AG08395 (cell line): Measurements from ENCODE around the gene SH2D7.

Source experiments
- DNase-seq: peaks from one replicate; pipeline ENCODE4 v3.0.0; 2012; ENCODE audit warnings: mixed read lengths, low spot score

SH2D7 gene

DNA sequence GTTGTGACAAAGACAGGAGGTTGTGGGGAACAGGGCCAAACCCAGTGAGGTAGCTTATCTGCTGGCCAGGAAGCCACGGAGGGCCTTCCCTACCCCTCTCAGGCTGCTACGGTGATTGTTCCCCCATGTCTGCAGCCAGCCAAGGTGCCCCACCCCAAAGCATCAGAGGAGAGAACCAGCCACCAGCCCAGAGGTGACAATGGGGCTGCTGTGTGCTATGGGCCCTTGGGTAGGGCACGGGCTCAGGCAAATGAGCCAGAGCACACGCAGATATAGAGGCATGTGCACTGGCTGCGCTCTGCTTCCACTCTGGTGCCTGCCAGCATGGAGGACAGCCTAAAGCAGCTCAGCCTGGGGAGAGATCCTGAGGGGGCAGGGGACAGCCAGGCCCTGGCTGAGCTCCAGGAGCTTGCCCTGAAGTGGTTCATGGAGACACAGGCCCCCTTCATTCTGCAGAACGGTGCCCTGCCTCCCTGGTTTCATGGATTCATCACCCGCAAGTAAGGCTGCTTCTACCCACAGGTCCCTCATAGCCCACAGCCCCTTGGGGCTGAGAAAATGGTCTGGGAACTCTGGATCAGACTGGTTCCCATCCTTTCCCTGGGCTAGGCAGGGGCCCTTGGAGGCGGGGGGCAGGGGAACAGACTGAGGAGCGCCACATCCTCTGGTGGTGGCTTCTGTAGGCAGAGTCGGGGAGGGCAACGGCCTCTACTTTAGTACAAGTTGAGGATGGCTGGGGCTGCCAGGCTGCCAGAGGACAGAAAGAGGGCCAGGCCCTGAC lies at the start of gene SH2D7:
Gene SH2D7, plus strand, starts transcription at position 301 of the 781 bp plus-strand sequence. Its CDS starts 24 bp downstream, at position 325.
- no peak for DNase-seq

- no peak for DNase-seq
These were observed 47.8 kb upstream of the SH2D7 start for GRCh38 chr15:78044407-78045155.

- DNase-seq, result no peak
These were observed 47.2 kb upstream of the SH2D7 start for GRCh38 chr15:78045189-78045588.

- no peak for DNase-seq
These were observed 45.5 kb upstream of the SH2D7 start for GRCh38 chr15:78046796-78047341.

DNA sequence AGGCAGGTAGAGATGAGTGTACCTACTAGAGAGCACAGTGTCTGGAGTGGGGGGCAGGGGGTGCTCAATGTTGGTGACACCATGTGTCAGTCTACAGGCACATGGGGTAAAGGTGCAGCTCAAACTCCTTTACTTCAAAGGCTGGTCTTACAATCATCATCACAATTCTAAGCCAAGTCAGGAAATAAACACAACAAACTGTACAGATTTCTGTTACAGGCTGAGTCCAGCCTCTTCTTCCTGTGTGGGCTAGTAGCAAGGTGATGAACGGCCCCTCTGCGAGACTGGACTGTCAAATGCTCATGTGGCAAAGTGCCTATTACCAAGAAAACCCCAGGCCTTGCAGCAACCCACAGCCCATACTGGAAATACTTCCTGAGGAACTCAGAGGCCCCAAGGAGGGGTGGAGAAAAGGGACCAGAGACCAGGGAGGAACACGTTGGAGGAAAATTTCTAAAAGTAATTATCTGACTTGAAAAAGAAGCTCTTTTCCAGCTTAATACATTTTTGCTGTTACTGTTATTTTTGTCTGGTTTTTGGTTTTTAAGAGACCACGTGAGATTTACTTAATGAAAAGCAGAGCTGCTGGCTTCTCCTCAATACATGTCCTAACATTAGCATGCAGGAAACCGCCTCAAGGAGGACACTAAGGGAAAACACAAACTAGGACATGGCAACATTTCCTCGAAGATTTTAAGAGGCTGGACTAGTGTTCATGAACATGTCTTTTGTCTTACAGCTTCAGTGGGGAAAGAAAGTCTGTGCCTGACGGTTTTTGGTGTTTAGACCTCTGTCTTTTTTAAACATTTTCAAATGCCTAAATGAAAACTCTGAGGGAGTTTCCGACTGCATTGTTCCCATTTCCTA lies 44.4 kb upstream of the SH2D7 start:
- peak; percentile 56 for DNase-seq

GRCh38 chr15:78048628-78048920 lies 43.8 kb upstream of the SH2D7 start:
- no peak for DNase-seq

GRCh38 chr15:78049691-78050440 lies 42.5 kb upstream of the SH2D7 start:
- peak; percentile 71 for DNase-seq

GRCh38 chr15:78050441-78050809 lies 41.9 kb upstream of the SH2D7 start:
- DNase-seq, result no peak

GRCh38 chr15:78050826-78051225 lies 41.5 kb upstream of the SH2D7 start:
- DNase-seq, result no peak

- no peak for DNase-seq
These were observed 40.8 kb upstream of the SH2D7 start for GRCh38 chr15:78051596-78051995.

- DNase-seq, result no peak
These were observed 40.4 kb upstream of the SH2D7 start for GRCh38 chr15:78052001-78052401.

DNA sequence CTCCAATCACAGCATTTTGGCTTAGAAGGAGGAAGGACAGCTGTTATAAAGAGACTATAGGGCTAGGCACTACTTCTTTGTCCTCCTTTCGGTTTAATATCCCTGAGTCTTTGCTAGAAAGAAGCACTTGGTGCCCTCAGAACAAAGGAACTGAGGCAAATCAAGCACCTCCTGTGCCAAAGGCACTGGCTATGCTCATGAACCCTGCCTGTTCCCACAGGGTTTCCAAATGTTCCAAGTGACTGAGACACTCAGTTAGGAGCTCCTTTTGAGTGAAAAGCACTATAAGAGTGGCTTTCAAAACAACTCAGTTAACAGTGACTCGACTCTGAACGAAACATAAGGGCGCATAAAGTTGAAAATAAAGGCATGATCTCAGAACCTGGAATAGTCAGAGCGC lies 39.8 kb upstream of the SH2D7 start:
- DNase-seq, result no peak

- DNase-seq, result no peak
These were observed 37.8 kb upstream of the SH2D7 start for GRCh38 chr15:78054518-78054917.

GRCh38 chr15:78054966-78055365 lies 37.4 kb upstream of the SH2D7 start:
- DNase-seq, result no peak

GRCh38 chr15:78055919-78056713 lies 36.2 kb upstream of the SH2D7 start:
- DNase-seq, result peak; percentile 53

GRCh38 chr15:78056714-78057269 lies 35.6 kb upstream of the SH2D7 start:
- DNase-seq, result no peak

DNA sequence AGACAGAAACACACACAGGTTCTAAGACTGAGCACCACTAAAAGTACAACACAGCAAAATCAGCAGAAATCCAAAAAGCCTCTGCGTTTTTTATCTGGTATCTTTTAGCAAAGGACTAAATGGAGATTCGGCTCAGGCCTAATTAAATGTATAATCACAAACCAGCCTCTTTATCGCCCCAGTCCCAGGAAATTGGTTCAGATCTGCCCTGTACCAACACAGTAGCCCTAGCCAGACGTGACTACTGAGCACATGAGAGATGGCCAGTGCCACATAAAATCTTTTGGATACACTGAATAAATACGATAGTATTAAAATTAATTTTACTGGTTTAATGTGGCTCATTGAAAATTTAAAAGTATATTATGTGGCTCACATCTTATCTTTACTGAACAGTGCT lies 34.6 kb upstream of the SH2D7 start:
- no peak for DNase-seq

DNA sequence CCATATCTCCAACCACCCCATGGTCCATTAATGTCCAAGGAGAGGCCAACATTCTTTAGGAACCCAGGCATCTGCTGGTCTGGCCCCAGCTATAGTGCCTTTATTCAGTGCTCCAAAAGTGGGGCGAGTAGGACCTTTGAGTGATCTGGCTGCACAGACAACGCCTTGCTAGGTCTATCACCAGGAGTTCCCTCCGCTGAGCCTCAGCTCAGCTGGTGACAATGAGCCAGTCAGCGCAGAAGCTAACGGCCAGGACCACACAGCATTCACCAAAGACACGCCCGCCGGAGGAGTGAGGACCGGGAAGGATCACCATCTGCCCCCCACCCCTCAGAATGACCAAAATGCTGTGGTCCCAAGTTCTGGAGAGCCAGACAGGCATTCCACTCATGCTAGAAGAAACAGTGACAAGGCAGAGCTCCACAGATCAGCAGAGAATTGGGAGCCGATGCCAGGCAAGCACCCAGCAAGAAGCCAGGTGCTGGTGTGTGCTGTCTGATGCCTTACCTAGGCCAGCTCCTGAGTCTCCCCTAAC lies 33.9 kb upstream of the SH2D7 start:
- DNase-seq, result no peak

DNA sequence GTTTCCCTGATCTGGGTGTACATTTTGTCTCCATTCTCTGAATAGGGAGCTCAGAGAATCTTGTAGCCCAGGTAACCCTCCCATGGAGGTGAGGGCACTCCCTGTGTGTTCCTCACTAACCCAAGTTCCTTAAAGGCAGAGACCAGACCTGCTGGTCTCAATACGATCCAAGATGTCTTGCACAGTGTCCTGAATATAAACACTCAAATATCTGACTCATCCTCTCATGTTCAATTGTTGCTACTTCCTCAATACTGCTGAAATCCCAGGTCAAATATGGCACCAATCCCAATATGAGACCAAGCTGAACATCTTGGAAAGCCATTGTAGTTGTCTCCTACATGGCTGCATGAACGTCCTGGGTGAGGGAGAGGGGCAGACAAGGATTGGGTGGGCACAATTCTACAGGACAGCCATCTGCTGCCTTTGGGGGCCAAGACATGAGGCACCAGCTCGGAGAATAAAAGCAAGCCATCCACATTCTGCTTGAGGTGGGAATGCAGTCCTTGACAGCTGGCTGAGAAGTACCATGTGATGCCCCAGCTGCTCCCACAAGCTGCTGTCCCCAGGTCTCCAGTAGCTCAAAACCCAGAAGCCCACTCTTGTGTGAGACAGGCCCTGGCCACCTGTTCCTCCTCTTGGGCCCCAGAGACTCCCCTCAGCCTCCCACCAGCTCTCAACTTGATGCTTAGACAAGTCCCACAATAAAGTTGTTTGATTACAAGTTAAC lies 33.1 kb upstream of the SH2D7 start:
- DNase-seq, result no peak

- DNase-seq, result no peak
These were observed 32.1 kb upstream of the SH2D7 start for GRCh38 chr15:78060232-78060631.
